Adrenal gland (tissue), 5 donors: ENCODE data around the gene CAMTA2.

Source experiments
- POLR2A ChIP-seq, 2 donors: fragments of 450-650 bp; IDR thresholded peaks; one replicate each; pipeline ENCODE4 v1.6.1; 2017; ENCODE audit warnings: antibody characterized with exemption in 2 of 2, mild to moderate bottlenecking in 2 of 2, moderate library complexity in 1 of 2
- TF ChIP-seq, protein P1 (sequence below), 6 experiments: fragments of 450-650 bp in 4 of 6; fragments of 200-600 bp in 2 of 6; sonication (generic) in 1 of 6; IDR thresholded peaks; 1 replicate in 5 of 6; 2 replicates in 1 of 6; pipeline versions ENCODE4 v1.5.1 to v1.8.0; 2016 to 2021; ENCODE audit warnings: antibody characterized with exemption in 6 of 6, mild to moderate bottlenecking in 2 of 6, moderate library complexity in 1 of 6
- donor health status: DM: no; HTN: no; CAD: no.

- TF ChIP-seq, protein P1, sequence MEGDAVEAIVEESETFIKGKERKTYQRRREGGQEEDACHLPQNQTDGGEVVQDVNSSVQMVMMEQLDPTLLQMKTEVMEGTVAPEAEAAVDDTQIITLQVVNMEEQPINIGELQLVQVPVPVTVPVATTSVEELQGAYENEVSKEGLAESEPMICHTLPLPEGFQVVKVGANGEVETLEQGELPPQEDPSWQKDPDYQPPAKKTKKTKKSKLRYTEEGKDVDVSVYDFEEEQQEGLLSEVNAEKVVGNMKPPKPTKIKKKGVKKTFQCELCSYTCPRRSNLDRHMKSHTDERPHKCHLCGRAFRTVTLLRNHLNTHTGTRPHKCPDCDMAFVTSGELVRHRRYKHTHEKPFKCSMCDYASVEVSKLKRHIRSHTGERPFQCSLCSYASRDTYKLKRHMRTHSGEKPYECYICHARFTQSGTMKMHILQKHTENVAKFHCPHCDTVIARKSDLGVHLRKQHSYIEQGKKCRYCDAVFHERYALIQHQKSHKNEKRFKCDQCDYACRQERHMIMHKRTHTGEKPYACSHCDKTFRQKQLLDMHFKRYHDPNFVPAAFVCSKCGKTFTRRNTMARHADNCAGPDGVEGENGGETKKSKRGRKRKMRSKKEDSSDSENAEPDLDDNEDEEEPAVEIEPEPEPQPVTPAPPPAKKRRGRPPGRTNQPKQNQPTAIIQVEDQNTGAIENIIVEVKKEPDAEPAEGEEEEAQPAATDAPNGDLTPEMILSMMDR (IDR thresholded peaks at IDR 0.05), result no peak
- no peak for TF ChIP-seq POLR2A (IDR thresholded peaks at IDR 0.05)
Observed at GRCh38 chr17:4978726-4979125, 8.7 kb downstream of the CAMTA2 start.
